SK-N-SH treated with all-trans-retinoic acid at 6 μM for 48 hours (cell line): ENCODE results near the gene TNS3.
"Not testable (repeated sequence)": the region's sequence is repeated elsewhere in the genome, so short reads cannot be mapped to it uniquely, and the experiment has no call there.

Experiments used
- ATAC-seq: fragments of 200-7000 bp; cut with Tn5 transposase; 3 replicates; pipeline ENCODE4 v1.9.1; 2020; ENCODE audit warnings: mild to moderate bottlenecking, moderate library complexity
- ARNTL ChIP-seq: fragments of 450-650 bp; formaldehyde crosslinking; IDR thresholded peaks from 2 replicates; pipeline ENCODE4 v1.5.0; 2020; ENCODE audit warnings: low read depth, mild to moderate bottlenecking, moderate library complexity, borderline replicate concordance
- BACH2 ChIP-seq: fragments of 250-450 bp; sonication (Bioruptor Pico); IDR thresholded peaks from 2 replicates; pipeline ENCODE4 v1.9.0; 2021; ENCODE audit warnings: mild to moderate bottlenecking, borderline replicate concordance
- CREB5 ChIP-seq: fragments of 250-450 bp; sonication (Bioruptor Pico); IDR thresholded peaks from 2 replicates; pipeline ENCODE4 v1.5.1; 2020; ENCODE audit warnings: low read depth, mild to moderate bottlenecking, moderate library complexity
- CSDC2 ChIP-seq: fragments of 250-450 bp; sonication (Bioruptor Pico); IDR thresholded peaks from 2 replicates; pipeline ENCODE4 v1.5.0; 2020; ENCODE audit warnings: mild to moderate bottlenecking, moderate library complexity
- ESRRG ChIP-seq: fragments of 250-450 bp; sonication (Bioruptor Pico); IDR thresholded peaks from 2 replicates; pipeline ENCODE4 v1.6.1; 2021; ENCODE audit warnings: mild to moderate bottlenecking
- GLIS3 ChIP-seq: fragments of 250-450 bp; sonication (Bioruptor Pico); IDR thresholded peaks from 2 replicates; pipeline ENCODE4 v1.5.0; 2020; ENCODE audit warnings: mild to moderate bottlenecking, moderate library complexity
- ISL1 ChIP-seq: fragments of 250-450 bp; sonication (Bioruptor Pico); IDR thresholded peaks from 2 replicates; pipeline ENCODE4 v2.1.2; 2022; ENCODE audit warnings: mild to moderate bottlenecking, moderate library complexity
- PATZ1 ChIP-seq: fragments of 250-450 bp; sonication (Bioruptor Pico); IDR thresholded peaks from 2 replicates; pipeline ENCODE4 v1.8.0; 2020; ENCODE audit warnings: mild to moderate bottlenecking, moderate library complexity, borderline replicate concordance
- PPARA ChIP-seq: fragments of 250-450 bp; sonication (Bioruptor Pico); IDR thresholded peaks from 2 replicates; pipeline ENCODE4 v1.5.0; 2020; ENCODE audit warnings: mild to moderate bottlenecking, borderline replicate concordance
- RARB ChIP-seq: fragments of 250-450 bp; sonication (Bioruptor Pico); IDR thresholded peaks from 2 replicates; pipeline ENCODE4 v1.8.0; 2021; ENCODE audit warnings: mild to moderate bottlenecking, moderate library complexity
- SNAI2 ChIP-seq: fragments of 250-450 bp; sonication (Bioruptor Pico); IDR thresholded peaks from 2 replicates; pipeline ENCODE4 v1.5.0; 2020; ENCODE audit warnings: mild to moderate bottlenecking, moderate library complexity
- TCF4 ChIP-seq: fragments of 250-450 bp; sonication (Bioruptor Pico); IDR thresholded peaks from 2 replicates; pipeline ENCODE4 v1.8.0; 2021; ENCODE audit warnings: mild to moderate bottlenecking, moderate library complexity, borderline replicate concordance
- TSHZ2 ChIP-seq: fragments of 250-450 bp; sonication (Bioruptor Pico); IDR thresholded peaks from 2 replicates; pipeline ENCODE4 v1.5.0; 2020; ENCODE audit warnings: mild to moderate bottlenecking, moderate library complexity
- ZC3H10 ChIP-seq: fragments of 250-450 bp; sonication (Bioruptor Pico); IDR thresholded peaks from 2 replicates; pipeline ENCODE4 v1.5.1; 2021; ENCODE audit warnings: mild to moderate bottlenecking, moderate library complexity
- ZFP3 ChIP-seq: fragments of 250-450 bp; sonication (Bioruptor Pico); IDR thresholded peaks from 2 replicates; pipeline ENCODE4 v1.5.0; 2020; ENCODE audit warnings: mild to moderate bottlenecking, moderate library complexity
- ZFP30 ChIP-seq: fragments of 450-650 bp; formaldehyde crosslinking; IDR thresholded peaks from 2 replicates; pipeline ENCODE4 v1.5.0; 2022; ENCODE audit warnings: mild to moderate bottlenecking, moderate library complexity
- ZNF70 ChIP-seq: fragments of 450-650 bp; formaldehyde crosslinking; IDR thresholded peaks from 2 replicates; pipeline ENCODE4 v1.5.0; 2020; ENCODE audit warnings: mild to moderate bottlenecking, moderate library complexity
- ZNF8 ChIP-seq: fragments of 450-650 bp; formaldehyde crosslinking; IDR thresholded peaks from 2 replicates; pipeline ENCODE4 v1.5.0; 2020; ENCODE audit warnings: mild to moderate bottlenecking, moderate library complexity

TNS3 gene

GRCh38 chr7:47470567-47471357, 111.1 kb downstream of the TNS3 start:
- no peak for ATAC-seq
- TF ChIP-seq ZNF70 (CRISPR knock-in tag) (no peak), ZC3H10 (CRISPR knock-in tag) (no peak), ESRRG (CRISPR knock-in tag) (no peak), GLIS3 (no peak), RARB (CRISPR knock-in tag) (no peak), ZNF8 (no peak), ISL1 (CRISPR knock-in tag) (no peak)

GRCh38 chr7:47469846-47470245, 112.1 kb downstream of the TNS3 start:
- peak; percentile 92 for TF ChIP-seq ZNF8
- TF ChIP-seq, all 23 proteins: peak for 1; not testable (repeated sequence) for 22
- not testable (repeated sequence) for ATAC-seq

- no peak for ATAC-seq
- TF ChIP-seq RARB (CRISPR knock-in tag): no peak
- no peak for TF ChIP-seq ZFP3
- TF ChIP-seq PATZ1 (CRISPR knock-in tag): no peak
- TF ChIP-seq ARNTL (CRISPR knock-in tag): no peak
- TF ChIP-seq CSDC2 (CRISPR knock-in tag): no peak
- no peak for TF ChIP-seq ZNF70 (CRISPR knock-in tag)
- no peak for TF ChIP-seq TCF4
- TF ChIP-seq GLIS3: no peak
- no peak for TF ChIP-seq CREB5 (CRISPR knock-in tag)
These were observed 115.1 kb downstream of the TNS3 start for GRCh38 chr7:47466832-47467231.

- TF ChIP-seq TCF4 (no peak), GLIS3 (no peak), ZFP30 (CRISPR knock-in tag) (no peak), CREB5 (CRISPR knock-in tag) (no peak), ZC3H10 (CRISPR knock-in tag) (no peak), TSHZ2 (CRISPR knock-in tag) (no peak), ESRRG (CRISPR knock-in tag) (no peak), SNAI2 (CRISPR knock-in tag) (no peak), ZNF8 (no peak)
- no peak for ATAC-seq
These were observed 116.7 kb downstream of the TNS3 start for GRCh38 chr7:47465191-47465590.

- no peak for ATAC-seq
These were observed 117.6 kb downstream of the TNS3 start for GRCh38 chr7:47464266-47464665.

GRCh38 chr7:47461746-47462145, 120.2 kb downstream of the TNS3 start:
- no peak for TF ChIP-seq CSDC2 (CRISPR knock-in tag)
- no peak for TF ChIP-seq ZNF70 (CRISPR knock-in tag)
- TF ChIP-seq ESRRG (CRISPR knock-in tag): no peak
- TF ChIP-seq ZNF8: no peak
- no peak for TF ChIP-seq TCF4
- TF ChIP-seq PATZ1 (CRISPR knock-in tag): no peak
- no peak for TF ChIP-seq ZC3H10 (CRISPR knock-in tag)
- peak; percentile 4; the same call in 2 of the 3 replicates for ATAC-seq

More at GRCh38 chr7:47464266-47464665, 117.6 kb downstream of the TNS3 start:
- TF ChIP-seq PPARA (CRISPR knock-in tag): no peak
- TF ChIP-seq BACH2 (CRISPR knock-in tag): no peak
- no peak for TF ChIP-seq ARNTL (CRISPR knock-in tag)
- no peak for TF ChIP-seq SNAI2 (CRISPR knock-in tag)
- TF ChIP-seq, all 23 proteins: peak for 0
